B cell (primary cell): ENCODE data around the gene UBR2. TPM values are rescaled to one million over a fixed set of nuclear protein-coding genes. Genes with fewer than 3 reads are reported as not detected.
A peak's percentile ranks its signal among the peaks of the same experiment; 100 is the strongest.

Source experiments
- ATAC-seq: fragments of 200-7000 bp; cut with Tn5 transposase; one replicate; pipeline ENCODE4 v1.10.0; 2021; ENCODE audit warnings: low read depth, mild to moderate bottlenecking, moderate number of reproducible peaks, moderate library complexity
- CTCF ChIA-PET: fragments of 350-600 bp; sonication (Branson Sonifier 250); formaldehyde crosslinking; loops from one replicate; lab custom pipeline; 2021; ENCODE audit warnings: antibody characterized with exemption, inconsistent platforms; lab: Charles Lee
- POLR2A ChIA-PET: fragments of 350-600 bp; sonication (Branson Sonifier 250); formaldehyde crosslinking; loops from one replicate; lab custom pipeline; 2021; ENCODE audit warnings: antibody characterized with exemption; lab: Charles Lee
- DNase-seq: peaks from one replicate; pipeline ENCODE4 v3.0.0; 2013
- H2AFZ ChIP-seq: 2 replicates; pipeline ENCODE4 v1.6.1; 2012; ENCODE audit warnings: mild to moderate bottlenecking, low read depth, low read length; ENCODE audit not compliant: insufficient read depth, poor library complexity, severe bottlenecking
- H3K27ac ChIP-seq, 2 donors: 1 replicate in 1 of 2; 2 replicates in 1 of 2; pipeline ENCODE4 v1.5.1; 2012 to 2013; ENCODE audit warnings: low read length in 2 of 2, mild to moderate bottlenecking in 2 of 2, moderate library complexity in 1 of 2
- H3K27me3 ChIP-seq, 4 experiments: fragments of 200-600 bp in 1 of 4; sonication (generic) in 1 of 4; replicated peaks in 1 of 4; 1 replicate in 2 of 4; 2 replicates in 2 of 4; pipeline versions ENCODE4 v1.6.1 to v1.7.0; 2013 to 2016; ENCODE audit warnings: low read length in 3 of 4, mild to moderate bottlenecking in 2 of 4, mixed read lengths in 1 of 4, moderate library complexity in 1 of 4; ENCODE audit not compliant: insufficient read depth in 4 of 4, control insufficient read depth in 3 of 4; ENCODE audit errors: control extremely low read depth in 1 of 4
- H3K36me3 ChIP-seq, 2 experiments: replicated peaks in 1 of 2; 1 replicate in 1 of 2; 2 replicates in 1 of 2; pipeline versions ENCODE4 v1.6.1 to v1.7.1; 2013; ENCODE audit warnings: low read length in 1 of 2; ENCODE audit not compliant: insufficient read depth in 2 of 2, control insufficient read depth in 1 of 2; ENCODE audit errors: control extremely low read depth in 1 of 2, extremely low read depth in 1 of 2
- H3K4me1 ChIP-seq, 2 donors: fragments of 200-600 bp in 1 of 2; sonication (generic) in 1 of 2; 1 replicate in 1 of 2; 2 replicates in 1 of 2; pipeline versions ENCODE4 v1.5.1 to v1.6.1; 2013 to 2017; ENCODE audit warnings: low read length in 2 of 2; ENCODE audit not compliant: control insufficient read depth in 2 of 2, insufficient read depth in 2 of 2
- H3K4me2 ChIP-seq: replicated peaks from 2 replicates; pipeline ENCODE3; 2012; ENCODE audit warnings: mild to moderate bottlenecking, low read depth, low read length; ENCODE audit not compliant: poor library complexity, severe bottlenecking
- H3K4me3 ChIP-seq, 5 experiments: fragments of 200-600 bp in 1 of 5; sonication (generic) in 1 of 5; 1 replicate in 3 of 5; 2 replicates in 2 of 5; pipeline versions ENCODE4 v1.5.1 to v1.7.0; 2011 to 2016; ENCODE audit warnings: low read length in 4 of 5, mild to moderate bottlenecking in 4 of 5, low read depth in 2 of 5, control low read depth in 1 of 5, moderate library complexity in 1 of 5; ENCODE audit not compliant: insufficient read depth in 1 of 5; ENCODE audit errors: control extremely low read depth in 1 of 5, extremely low read depth in 1 of 5
- H3K79me2 ChIP-seq: fragments of 200-600 bp; sonication (generic); one replicate; pipeline ENCODE4 v1.6.0; 2016; ENCODE audit warnings: low read length; ENCODE audit not compliant: control insufficient read depth, insufficient read depth
- H3K9ac ChIP-seq: fragments of 200-600 bp; sonication (generic); 2 replicates; pipeline ENCODE4 v1.6.1; 2017; ENCODE audit warnings: mild to moderate bottlenecking, low read length, moderate library complexity
- H3K9me3 ChIP-seq, 3 donors: one replicate each; pipeline versions ENCODE4 v1.6.1 to v1.7.1; 2013; ENCODE audit warnings: low read length in 2 of 3; ENCODE audit not compliant: control insufficient read depth in 2 of 3, insufficient read depth in 1 of 3; ENCODE audit errors: control extremely low read depth in 1 of 3
- H4K20me1 ChIP-seq: 2 replicates; pipeline ENCODE4 v1.6.0; 2012; ENCODE audit warnings: mild to moderate bottlenecking, low read length; ENCODE audit not compliant: insufficient read depth, control insufficient read depth, poor library complexity, severe bottlenecking
- H3K27ac Mint-ChIP-seq: one replicate; pipeline ENCODE4 v1.8.0; 2021; ENCODE audit warnings: mixed read lengths
- H3K27me3 Mint-ChIP-seq: one replicate; pipeline ENCODE4 v1.8.0; 2021; ENCODE audit warnings: mixed read lengths
- H3K4me1 Mint-ChIP-seq: one replicate; pipeline ENCODE4 v1.8.0; 2021; ENCODE audit warnings: mixed read lengths
- H3K4me3 Mint-ChIP-seq: one replicate; pipeline ENCODE4 v1.8.0; 2021; ENCODE audit warnings: mixed read lengths
- H3K9me3 Mint-ChIP-seq: one replicate; pipeline ENCODE4 v1.8.0; 2022; ENCODE audit warnings: mixed read lengths; ENCODE audit not compliant: insufficient read depth
- EZH2 ChIP-seq: IDR thresholded peaks from 2 replicates; pipeline ENCODE4 v1.6.1; 2012; ENCODE audit warnings: borderline replicate concordance, low read depth, mild to moderate bottlenecking, moderate library complexity, low read length; ENCODE audit not compliant: insufficient read depth, poor library complexity, severe bottlenecking
- WGBS: methylation state at CpG from one replicate; pipeline ENCODE4 v1.1.5; 2013; ENCODE audit warnings: missing lambda C conversion rate; ENCODE audit not compliant: insufficient coverage; 5-methylcytosine and 5-hydroxymethylcytosine counted together
- intact Hi-C: fragments of 100-400 bp; cut with micrococcal nuclease; formaldehyde crosslinking; loops from one replicate; pipeline ENCODE4 v1.10.0; 2022
- polyA plus RNA-seq: library from polyadenylated mRNA; depleted of rRNA; stranded (reverse); fragments of >200 nt; gene quantifications from 2 replicates; pipeline ENCODE4 v1.2.3, GENCODE V29; 2012
- total RNA-seq, 2 donors: library from RNA; stranded (reverse); fragments of 120-200 nt in 1 of 2; gene quantifications; 1 replicate in 1 of 2; 2 replicates in 1 of 2; pipeline versions ENCODE4 v1.2.3 to v1.2.4, GENCODE V29; 2013 to 2022
- TF ChIP-seq, protein P1 (sequence below): fragments of 200-600 bp; IDR thresholded peaks from one replicate; pipeline ENCODE4 v1.8.0; 2022; ENCODE audit warnings: antibody characterized with exemption, mild to moderate bottlenecking

UBR2 gene
- total and polyA plus RNA-seq, 2 donors (not counting 1 experiment from before 2014, with no cell fraction given): 9.7 to 56.2 TPM

GRCh38 chr6:42565823-42566613 is 2.2 kb downstream of the UBR2 start:
- Histone ChIP-seq H3K9me3 (no peaks in the 10 kb centered on the region), H3K9ac (peak overlapping the region; percentile 94), H3K79me2 (peaks cover 72% of the 10 kb centered on the region), H3K4me3 (peak overlapping the region; percentile 44 to 98 (median 91)), H3K27me3 (no peaks in the 10 kb centered on the region), H3K4me2 (peak overlapping the region; percentile 86), H4K20me1 (peaks cover 33% of the 10 kb centered on the region), H2AFZ (peak overlapping the region; percentile 48), H3K4me1 (peaks cover 27 to 36% of the 10 kb centered on the region in 2 donors), H3K27ac (peak overlapping the region in 1 of 2 donors; percentile 91), H3K36me3 (no peaks in the 10 kb centered on the region)
- TF ChIP-seq EZH2: no peak
- TF ChIP-seq, protein P1, sequence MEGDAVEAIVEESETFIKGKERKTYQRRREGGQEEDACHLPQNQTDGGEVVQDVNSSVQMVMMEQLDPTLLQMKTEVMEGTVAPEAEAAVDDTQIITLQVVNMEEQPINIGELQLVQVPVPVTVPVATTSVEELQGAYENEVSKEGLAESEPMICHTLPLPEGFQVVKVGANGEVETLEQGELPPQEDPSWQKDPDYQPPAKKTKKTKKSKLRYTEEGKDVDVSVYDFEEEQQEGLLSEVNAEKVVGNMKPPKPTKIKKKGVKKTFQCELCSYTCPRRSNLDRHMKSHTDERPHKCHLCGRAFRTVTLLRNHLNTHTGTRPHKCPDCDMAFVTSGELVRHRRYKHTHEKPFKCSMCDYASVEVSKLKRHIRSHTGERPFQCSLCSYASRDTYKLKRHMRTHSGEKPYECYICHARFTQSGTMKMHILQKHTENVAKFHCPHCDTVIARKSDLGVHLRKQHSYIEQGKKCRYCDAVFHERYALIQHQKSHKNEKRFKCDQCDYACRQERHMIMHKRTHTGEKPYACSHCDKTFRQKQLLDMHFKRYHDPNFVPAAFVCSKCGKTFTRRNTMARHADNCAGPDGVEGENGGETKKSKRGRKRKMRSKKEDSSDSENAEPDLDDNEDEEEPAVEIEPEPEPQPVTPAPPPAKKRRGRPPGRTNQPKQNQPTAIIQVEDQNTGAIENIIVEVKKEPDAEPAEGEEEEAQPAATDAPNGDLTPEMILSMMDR: no peak
- intact Hi-C loops: loop anchor here (2.0 to 10.0 kb wide), 5 partner anchors 181 to 1491 kb away; partner anchors contain the start of genes BICRAL, NFYA, OARD1 and TAF8
- no peak for DNase-seq
- WGBS: 85% methylated on average over 10 of the region's 15 CpGs
- Mint-ChIP-seq H3K4me3 (peak overlapping the region; percentile 98), H3K4me1 (peaks cover 47% of the 10 kb centered on the region), H3K27me3 (no peaks in the 10 kb centered on the region), H3K27ac (peak overlapping the region; percentile 98), H3K9me3 (no peaks in the 10 kb centered on the region)
- ChIA-PET POLR2A (interaction anchor here (0.7 kb wide), 2 partner anchors 514 to 602 kb away, joined by 3 to 4 read pairs; no protein-coding TSS in a partner anchor), CTCF (interaction anchor here (0.7 to 3.3 kb wide), 3 partner anchors 19 to 59 kb away, joined by 4 to 24 read pairs (median 5); no protein-coding TSS in a partner anchor)
- no peak for ATAC-seq
